AG09319 (cell line): ENCODE measurements around the gene AGPAT2.

ENCODE experiments used
- DNase-seq: peaks from one replicate; pipeline ENCODE4 v3.0.0-alpha.2; 2010; ENCODE audit warnings: low read depth; ENCODE audit errors: extremely low read depth
- CTCF ChIP-seq: IDR thresholded peaks from 2 replicates; pipeline ENCODE4 v1.5.1; 2011; ENCODE audit warnings: low read depth, mild to moderate bottlenecking, inconsistent platforms, low read length, moderate library complexity

AGPAT2 gene

GRCh38 chr9:136629879-136630661 lies 57.2 kb downstream of the AGPAT2 start:
- DNase-seq = no peak
- peak; percentile 52 for TF ChIP-seq CTCF

- no peak for TF ChIP-seq CTCF
- no peak for DNase-seq
These were observed 58.0 kb downstream of the AGPAT2 start for GRCh38 chr9:136629001-136629878.

GRCh38 chr9:136628268-136628667 lies 59.0 kb downstream of the AGPAT2 start:
- TF ChIP-seq CTCF = no peak
- DNase-seq = no peak

- DNase-seq = no peak
- no peak for TF ChIP-seq CTCF
These were observed 59.6 kb downstream of the AGPAT2 start for GRCh38 chr9:136627703-136628102.

GRCh38 chr9:136626740-136627642 lies 60.3 kb downstream of the AGPAT2 start:
- no peak for DNase-seq
- TF ChIP-seq CTCF = no peak

GRCh38 chr9:136626066-136626725 lies 61.1 kb downstream of the AGPAT2 start:
- no peak for TF ChIP-seq CTCF
- no peak for DNase-seq
